Suprapubic skin (tissue), 4 donors: Measurements from ENCODE around the gene SMARCD1.

ENCODE experiments used
- EP300 ChIP-seq: sonication (generic); formaldehyde crosslinking; IDR thresholded peaks from one replicate; pipeline ENCODE4 v1.6.1; 2017; ENCODE audit warnings: antibody characterized with exemption
- POLR2A ChIP-seq, 2 donors: fragments of 450-650 bp; IDR thresholded peaks; one replicate each; pipeline ENCODE4 v1.6.1; 2017; ENCODE audit warnings: antibody characterized with exemption in 2 of 2, mild to moderate bottlenecking in 2 of 2, moderate library complexity in 2 of 2
- POLR2AphosphoS5 ChIP-seq, 3 donors: sonication (generic); formaldehyde crosslinking; IDR thresholded peaks; one replicate each; pipeline ENCODE4 v1.6.1; 2017; ENCODE audit warnings: antibody characterized with exemption in 3 of 3
- TF ChIP-seq, protein P1 (sequence below), 2 donors: fragments of 200-600 bp in 1 of 2; fragments of 450-650 bp in 1 of 2; sonication (generic) in 1 of 2; IDR thresholded peaks; one replicate each; pipeline ENCODE4 v1.5.1; 2016 to 2019; ENCODE audit warnings: antibody characterized with exemption in 2 of 2, mild to moderate bottlenecking in 1 of 2, moderate library complexity in 1 of 2

DNA sequence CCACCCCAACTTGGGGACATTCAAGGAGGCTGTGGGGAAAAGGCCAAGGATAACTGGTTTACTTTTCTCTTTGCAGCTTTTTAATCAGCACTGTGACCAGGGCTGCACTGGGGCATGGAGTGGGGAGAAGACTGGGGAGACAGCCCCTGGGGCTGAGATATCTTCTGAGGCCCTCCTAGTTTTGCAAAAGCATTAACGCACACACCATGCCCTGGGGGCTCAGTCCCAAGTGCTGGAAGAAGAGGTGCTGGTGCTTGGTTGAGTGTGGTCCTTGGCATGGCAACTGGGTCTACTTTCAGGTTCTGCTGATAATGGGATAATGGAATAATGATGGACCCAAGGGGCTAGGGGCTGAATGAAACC, 9.4 kb upstream of the SMARCD1 start:
- TF ChIP-seq, protein P1, sequence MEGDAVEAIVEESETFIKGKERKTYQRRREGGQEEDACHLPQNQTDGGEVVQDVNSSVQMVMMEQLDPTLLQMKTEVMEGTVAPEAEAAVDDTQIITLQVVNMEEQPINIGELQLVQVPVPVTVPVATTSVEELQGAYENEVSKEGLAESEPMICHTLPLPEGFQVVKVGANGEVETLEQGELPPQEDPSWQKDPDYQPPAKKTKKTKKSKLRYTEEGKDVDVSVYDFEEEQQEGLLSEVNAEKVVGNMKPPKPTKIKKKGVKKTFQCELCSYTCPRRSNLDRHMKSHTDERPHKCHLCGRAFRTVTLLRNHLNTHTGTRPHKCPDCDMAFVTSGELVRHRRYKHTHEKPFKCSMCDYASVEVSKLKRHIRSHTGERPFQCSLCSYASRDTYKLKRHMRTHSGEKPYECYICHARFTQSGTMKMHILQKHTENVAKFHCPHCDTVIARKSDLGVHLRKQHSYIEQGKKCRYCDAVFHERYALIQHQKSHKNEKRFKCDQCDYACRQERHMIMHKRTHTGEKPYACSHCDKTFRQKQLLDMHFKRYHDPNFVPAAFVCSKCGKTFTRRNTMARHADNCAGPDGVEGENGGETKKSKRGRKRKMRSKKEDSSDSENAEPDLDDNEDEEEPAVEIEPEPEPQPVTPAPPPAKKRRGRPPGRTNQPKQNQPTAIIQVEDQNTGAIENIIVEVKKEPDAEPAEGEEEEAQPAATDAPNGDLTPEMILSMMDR (IDR thresholded peaks at IDR 0.05), result no peak
- TF ChIP-seq POLR2A (IDR thresholded peaks at IDR 0.05) (no peak), EP300 (no peak), POLR2AphosphoS5 (IDR thresholded peaks at IDR 0.05) (no peak)
